Astrocyte of the spinal cord (primary cell): ENCODE results near the gene YLPM1.

Source experiments
- DNase-seq: peaks from one replicate; pipeline ENCODE4 v3.0.0; 2011; ENCODE audit warnings: low read depth, low spot score
- H3K4me3 ChIP-seq: 2 replicates; pipeline ENCODE4 v1.5.1; 2011; ENCODE audit warnings: low read depth, mild to moderate bottlenecking, low read length, moderate library complexity
- in situ Hi-C: cut with HindIII; loops from 2 replicates; pipeline ENCODE4 v1.10.0; 2017; ENCODE audit warnings: low sequenced_read_pairs
- TF ChIP-seq, protein P1 (sequence below): IDR thresholded peaks from 2 replicates; pipeline ENCODE4 v1.5.1; 2012; ENCODE audit warnings: low read depth, mild to moderate bottlenecking, low read length, inconsistent platforms

The YLPM1 gene

GRCh38 chr14:74882103-74882920 lies 119.2 kb downstream of the YLPM1 start:
- DNase-seq = peak; percentile 51
- H3K4me3 ChIP-seq = peak overlapping the region; percentile 92
- TF ChIP-seq, protein P1, sequence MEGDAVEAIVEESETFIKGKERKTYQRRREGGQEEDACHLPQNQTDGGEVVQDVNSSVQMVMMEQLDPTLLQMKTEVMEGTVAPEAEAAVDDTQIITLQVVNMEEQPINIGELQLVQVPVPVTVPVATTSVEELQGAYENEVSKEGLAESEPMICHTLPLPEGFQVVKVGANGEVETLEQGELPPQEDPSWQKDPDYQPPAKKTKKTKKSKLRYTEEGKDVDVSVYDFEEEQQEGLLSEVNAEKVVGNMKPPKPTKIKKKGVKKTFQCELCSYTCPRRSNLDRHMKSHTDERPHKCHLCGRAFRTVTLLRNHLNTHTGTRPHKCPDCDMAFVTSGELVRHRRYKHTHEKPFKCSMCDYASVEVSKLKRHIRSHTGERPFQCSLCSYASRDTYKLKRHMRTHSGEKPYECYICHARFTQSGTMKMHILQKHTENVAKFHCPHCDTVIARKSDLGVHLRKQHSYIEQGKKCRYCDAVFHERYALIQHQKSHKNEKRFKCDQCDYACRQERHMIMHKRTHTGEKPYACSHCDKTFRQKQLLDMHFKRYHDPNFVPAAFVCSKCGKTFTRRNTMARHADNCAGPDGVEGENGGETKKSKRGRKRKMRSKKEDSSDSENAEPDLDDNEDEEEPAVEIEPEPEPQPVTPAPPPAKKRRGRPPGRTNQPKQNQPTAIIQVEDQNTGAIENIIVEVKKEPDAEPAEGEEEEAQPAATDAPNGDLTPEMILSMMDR = no peak
- in situ Hi-C loops = no loop called here
